Transverse colon (tissue), 4 donors: ENCODE data around the gene PLCB1. TPM values are rescaled to one million over a fixed set of nuclear protein-coding genes. Genes with fewer than 3 reads are reported as not detected.

Experiments used
- DNase-seq: peaks from one replicate; pipeline ENCODE4 v3.0.0-alpha.2; 2019
- H3K27ac ChIP-seq, 4 donors: fragments of 200-600 bp; sonication (generic); 2 replicates each; pipeline ENCODE4 v1.5.1; 2016 to 2018; ENCODE audit warnings: inconsistent platforms in 4 of 4
- H3K27me3 ChIP-seq: fragments of 200-600 bp; sonication (generic); 2 replicates; pipeline ENCODE4 v1.5.1; 2017; ENCODE audit warnings: inconsistent platforms
- H3K36me3 ChIP-seq, 4 donors: fragments of 200-600 bp; sonication (generic); 2 replicates each; pipeline ENCODE4 v1.5.1; 2017 to 2019; ENCODE audit warnings: inconsistent platforms in 4 of 4
- H3K4me1 ChIP-seq, 4 donors: fragments of 200-600 bp; sonication (generic); 2 replicates each; pipeline ENCODE4 v1.5.1; 2017 to 2020; ENCODE audit warnings: inconsistent platforms in 4 of 4
- H3K4me3 ChIP-seq, 4 donors: fragments of 200-600 bp; sonication (generic); 1 replicate in 1 of 4; 2 replicates in 3 of 4; pipeline versions ENCODE4 v1.5.1 to v1.6.1; 2017 to 2019; ENCODE audit warnings: inconsistent platforms in 4 of 4
- H3K9me3 ChIP-seq, 2 donors: fragments of 200-600 bp; sonication (generic); 2 replicates each; pipeline ENCODE4 v1.5.1; 2017 to 2019; ENCODE audit warnings: inconsistent platforms in 2 of 2
- CTCF ChIP-seq, 5 experiments: fragments of 200-600 bp in 3 of 5; fragments of 450-650 bp in 2 of 5; sonication (generic) in 3 of 5; IDR thresholded peaks; 1 replicate in 2 of 5; 2 replicates in 3 of 5; pipeline ENCODE4 v1.5.1; 2016 to 2017; ENCODE audit warnings: antibody characterized with exemption in 5 of 5, inconsistent platforms in 3 of 5, mild to moderate bottlenecking in 2 of 5, moderate library complexity in 1 of 5
- EP300 ChIP-seq: sonication (generic); formaldehyde crosslinking; IDR thresholded peaks from one replicate; pipeline ENCODE4 v1.6.1; 2017; ENCODE audit warnings: antibody characterized with exemption, low read depth
- POLR2A ChIP-seq: fragments of 450-650 bp; IDR thresholded peaks from one replicate; pipeline ENCODE4 v1.6.1; 2016; ENCODE audit warnings: antibody characterized with exemption, mild to moderate bottlenecking, moderate library complexity
- POLR2AphosphoS5 ChIP-seq, 3 donors: sonication (generic); formaldehyde crosslinking; IDR thresholded peaks; one replicate each; pipeline ENCODE4 v1.6.1; 2016; ENCODE audit warnings: antibody characterized with exemption in 3 of 3
- WGBS, 2 donors: methylation state at CpG; one replicate each; pipeline ENCODE4 v1.1.5; 2018; ENCODE audit warnings: low coverage in 1 of 2; 5-methylcytosine and 5-hydroxymethylcytosine counted together
- in situ Hi-C, 4 donors: fragments of 200-750 bp; cut with MboI; loops; one replicate each; pipeline versions ENCODE4 v1.15.0 to v1.15.1; 2017; ENCODE audit warnings: low sequenced_read_pairs in 3 of 4, low pct_ligation_motif_present in 1 of 4, low pct_unique_long_range_greater_than_20kb in 1 of 4
- intact Hi-C: fragments of 100-400 bp; cut with DNase I; formaldehyde crosslinking; loops from one replicate; pipeline ENCODE4 v1.15.1; 2023; ENCODE audit warnings: low total_unique reads
- total RNA-seq, 4 donors: library from RNA; depleted of rRNA; stranded (reverse); fragments of >200 nt; gene quantifications; one replicate each; pipeline ENCODE4 v1.1.0, GENCODE V29; 2016

PLCB1 gene
- total RNA-seq, 4 donors from 2014 or later, result 13.1 to 18.6 (median 15.8) TPM

- 71 to 73% methylated on average over 4 to 5 of the region's 5 CpGs for WGBS, 2 donors
- Histone ChIP-seq H3K9me3 (no peaks in the 10 kb centered on the region), H3K27ac (peak overlapping the region in 2 of 4 donors; percentile 1 to 46), H3K4me1 (peaks cover 9 to 14% (median 11%) of the 10 kb centered on the region in 4 donors), H3K4me3 (no peak overlapping the region), H3K36me3 (no peaks in the 10 kb centered on the region), H3K27me3 (no peaks in the 10 kb centered on the region)
- DNase-seq, result no peak
- no peak for TF ChIP-seq EP300
- TF ChIP-seq POLR2AphosphoS5 (IDR thresholded peaks at IDR 0.05), result no peak
- no peak for TF ChIP-seq CTCF (IDR thresholded peaks at IDR 0.05)
- TF ChIP-seq POLR2A, result no peak
- intact Hi-C loops (no loop called here), in situ Hi-C loops (no loop called here)
Measured at GRCh38 chr20:8774412-8774811, 642.3 kb downstream of the PLCB1 start.

GRCh38 chr20:8777911-8778310, 645.8 kb downstream of the PLCB1 start:
- Histone ChIP-seq H3K36me3 (no peaks in the 10 kb centered on the region), H3K27ac (peak overlapping the region in 3 of 4 donors; percentile 3 to 39 (median 39)), H3K9me3 (no peaks in the 10 kb centered on the region), H3K4me1 (peaks cover 9 to 14% (median 11%) of the 10 kb centered on the region in 4 donors), H3K4me3 (no peak overlapping the region), H3K27me3 (no peaks in the 10 kb centered on the region)
- DNase-seq, result no peak
- intact Hi-C loops, result no loop called here
- 80% methylated on average over 4 of the region's 4 CpGs; no CpG with 5 or more reads in 1 of the 2 donors for WGBS, 2 donors
- in situ Hi-C loops, result no loop called here
- TF ChIP-seq CTCF (IDR thresholded peaks at IDR 0.05) (no peak), EP300 (no peak), POLR2A (no peak), POLR2AphosphoS5 (IDR thresholded peaks at IDR 0.05) (no peak)

- no peak for DNase-seq
- H3K4me3 ChIP-seq, result no peak overlapping the region
- intact Hi-C loops (no loop called here), in situ Hi-C loops (no loop called here)
- peaks cover 9 to 14% (median 11%) of the 10 kb centered on the region in 4 donors for H3K4me1 ChIP-seq
- no peaks in the 10 kb centered on the region for H3K9me3 ChIP-seq
- H3K36me3 ChIP-seq, result no peaks in the 10 kb centered on the region
- no peaks in the 10 kb centered on the region for H3K27me3 ChIP-seq
- TF ChIP-seq EP300, result no peak
- H3K27ac ChIP-seq, result peak overlapping the region in 3 of 4 donors; percentile 3 to 39 (median 39)
Measured at GRCh38 chr20:8778387-8778786, 646.3 kb downstream of the PLCB1 start.

GRCh38 chr20:8780915-8781314, 648.8 kb downstream of the PLCB1 start:
- Histone ChIP-seq H3K9me3 (no peaks in the 10 kb centered on the region), H3K36me3 (no peaks in the 10 kb centered on the region), H3K4me1 (peaks cover 9 to 14% (median 11%) of the 10 kb centered on the region in 4 donors), H3K27me3 (no peaks in the 10 kb centered on the region), H3K27ac (no peak overlapping the region), H3K4me3 (no peak overlapping the region)
- in situ Hi-C loops, result no loop called here
- intact Hi-C loops, result no loop called here
- TF ChIP-seq POLR2A (no peak), EP300 (no peak), CTCF (IDR thresholded peaks at IDR 0.05) (no peak), POLR2AphosphoS5 (IDR thresholded peaks at IDR 0.05) (no peak)
- DNase-seq, result no peak

GRCh38 chr20:8782804-8783203, 650.7 kb downstream of the PLCB1 start:
- intact Hi-C loops (no loop called here), in situ Hi-C loops (no loop called here)
- Histone ChIP-seq H3K36me3 (no peaks in the 10 kb centered on the region), H3K4me1 (peaks cover 8 to 24% (median 10%) of the 10 kb centered on the region in 4 donors), H3K4me3 (no peak overlapping the region), H3K27me3 (no peaks in the 10 kb centered on the region), H3K9me3 (no peaks in the 10 kb centered on the region), H3K27ac (no peak overlapping the region)
- no peak for DNase-seq
- 56 to 66% methylated on average over 2 of the region's 2 CpGs for WGBS, 2 donors
- TF ChIP-seq POLR2AphosphoS5 (IDR thresholded peaks at IDR 0.05) (no peak), POLR2A (no peak), CTCF (IDR thresholded peaks at IDR 0.05) (no peak)
